Endothelial cell of umbilical vein (primary cell): ENCODE results near the gene YDJC. TPM values are rescaled to one million over a fixed set of nuclear protein-coding genes. Genes with fewer than 3 reads are reported as not detected.

Experiments
- BruUV-seq: library from RNA; stranded (reverse); fragments of 400-500 nt; replicated peaks from 2 replicates; lab custom pipeline; 2021; lab: Mats Ljungman, UMichigan
- CTCF ChIA-PET: fragments of 300-600, 350-600 bp; sonication (Branson Sonifier 250); formaldehyde crosslinking; loops from one replicate; lab custom pipeline; 2021; ENCODE audit warnings: antibody characterized with exemption, inconsistent platforms; lab: Charles Lee
- POLR2A ChIA-PET: fragments of 300-600, 350-600 bp; sonication (Branson Sonifier 250); formaldehyde crosslinking; loops from one replicate; lab custom pipeline; 2021; ENCODE audit warnings: antibody characterized with exemption, inconsistent platforms; lab: Charles Lee
- DNase-seq: peaks from one replicate; pipeline ENCODE4 v3.0.0-alpha.2; 2011; ENCODE audit warnings: low read depth, low spot score
- FAIRE-seq: peaks from 2 replicates; lab custom pipeline; 2011; peaks lifted over from hg19 to GRCh38; lab: Jason Lieb, UNC
- H2AFZ ChIP-seq: 2 replicates; pipeline ENCODE4 v1.6.0; 2012; ENCODE audit warnings: low read depth, low read length, control low read depth, inconsistent platforms
- H3K27ac ChIP-seq: 2 replicates; pipeline ENCODE4 v1.5.1; 2011; ENCODE audit warnings: low read depth, mild to moderate bottlenecking, control low read depth, low read length, moderate library complexity; ENCODE audit not compliant: insufficient read depth
- H3K27me3 ChIP-seq, 2 experiments: 2 replicates each; pipeline versions ENCODE4 v1.6.0 to v1.6.1; 2011; ENCODE audit warnings: low read length in 2 of 2, mixed read lengths in 1 of 2; ENCODE audit not compliant: control insufficient read depth in 2 of 2, insufficient read depth in 2 of 2
- H3K36me3 ChIP-seq, 2 experiments: 2 replicates in 1 of 2; 3 replicates in 1 of 2; pipeline ENCODE4 v1.5.1; 2011; ENCODE audit warnings: low read length in 2 of 2, mild to moderate bottlenecking in 1 of 2, moderate library complexity in 1 of 2; ENCODE audit not compliant: control insufficient read depth in 2 of 2, insufficient read depth in 2 of 2; ENCODE audit errors: extremely low read depth in 1 of 2
- H3K4me1 ChIP-seq: 3 replicates; pipeline ENCODE4 v1.5.1; 2011; ENCODE audit warnings: mild to moderate bottlenecking, low read length; ENCODE audit not compliant: control insufficient read depth, insufficient read depth; ENCODE audit errors: extremely low read depth
- H3K4me2 ChIP-seq: 2 replicates; pipeline ENCODE4 v1.6.1; 2011; ENCODE audit warnings: low read length, control low read depth, mixed read lengths; ENCODE audit not compliant: insufficient read depth
- H3K4me3 ChIP-seq, 3 experiments: fragments of 200-600 bp in 1 of 3; sonication (generic), shearing (Covaris generic) in 1 of 3; replicated peaks in 1 of 3; 2 replicates each; pipeline ENCODE4 v1.5.1; 2011 to 2016; ENCODE audit warnings: control low read depth in 3 of 3, low read length in 3 of 3, mild to moderate bottlenecking in 2 of 3, inconsistent platforms in 1 of 3, low read depth in 1 of 3, moderate library complexity in 1 of 3; ENCODE audit not compliant: insufficient read depth in 1 of 3
- H3K79me2 ChIP-seq: 2 replicates; pipeline ENCODE4 v1.6.0; 2012; ENCODE audit warnings: low read length, inconsistent platforms; ENCODE audit not compliant: control insufficient read depth, insufficient read depth
- H3K9ac ChIP-seq: replicated peaks from 2 replicates; pipeline ENCODE3; 2011; ENCODE audit warnings: low read length, control low read depth; ENCODE audit not compliant: insufficient read depth; ENCODE audit errors: extremely low read depth
- H3K9me1 ChIP-seq: replicated peaks from 3 replicates; pipeline ENCODE4 v1.6.0; 2011; ENCODE audit warnings: mild to moderate bottlenecking, low read length; ENCODE audit not compliant: control insufficient read depth, insufficient read depth; ENCODE audit errors: extremely low read depth
- H3K9me3 ChIP-seq: replicated peaks from 2 replicates; pipeline ENCODE4 v1.5.1; 2012; ENCODE audit warnings: low read length, inconsistent platforms; ENCODE audit not compliant: control insufficient read depth, insufficient read depth
- H4K20me1 ChIP-seq: replicated peaks from 2 replicates; pipeline ENCODE3; 2011; ENCODE audit warnings: mild to moderate bottlenecking, low read length; ENCODE audit not compliant: control insufficient read depth, insufficient read depth; ENCODE audit errors: extremely low read depth
- EZH2 ChIP-seq: IDR thresholded peaks from 2 replicates; pipeline ENCODE4 v1.6.1; 2012; ENCODE audit warnings: borderline replicate concordance, low read depth, mild to moderate bottlenecking, moderate library complexity, low read length, inconsistent platforms; ENCODE audit not compliant: severe bottlenecking
- FOS ChIP-seq: IDR thresholded peaks from 2 replicates; pipeline ENCODE4 v1.6.1; 2011; ENCODE audit warnings: mild to moderate bottlenecking, low read length, moderate library complexity, borderline replicate concordance; ENCODE audit not compliant: insufficient read depth
- GATA2 ChIP-seq: IDR thresholded peaks from 2 replicates; pipeline ENCODE4 v1.7.0; 2011; ENCODE audit warnings: low read depth, mild to moderate bottlenecking, moderate library complexity, mixed read lengths, low read length; ENCODE audit not compliant: insufficient read length, insufficient read depth
- JUN ChIP-seq: IDR thresholded peaks from 2 replicates; pipeline ENCODE4 v1.6.1; 2011; ENCODE audit warnings: borderline replicate concordance, low read depth; ENCODE audit not compliant: insufficient read length, insufficient read depth
- MYC ChIP-seq: IDR thresholded peaks from one replicate; pipeline ENCODE4 v1.6.1; 2011; ENCODE audit warnings: mild to moderate bottlenecking, low read depth, low read length
- POLR2A ChIP-seq: IDR thresholded peaks from 2 replicates; pipeline ENCODE4 v1.6.1; 2012; ENCODE audit warnings: low read depth, mild to moderate bottlenecking, control low read depth, low read length
- POLR2AphosphoS5 ChIP-seq: IDR thresholded peaks from 2 replicates; pipeline ENCODE4 v1.6.1; 2012; ENCODE audit warnings: low read depth, mild to moderate bottlenecking, control low read depth, low read length, moderate library complexity; ENCODE audit not compliant: insufficient read depth
- dilution Hi-C: fragments of 300-500 bp; cut with MboI; formaldehyde crosslinking; loops from one replicate; pipeline ENCODE4 v1.15.0; 2019; ENCODE audit warnings: low sequenced_read_pairs; ENCODE audit not compliant: extremely low pct_ligation_motif_present
- intact Hi-C: fragments of 100-400 bp; cut with micrococcal nuclease; formaldehyde crosslinking; loops from one replicate; pipeline ENCODE4 v1.10.0; 2022
- polyA plus RNA-seq, 4 experiments: library from polyadenylated mRNA; depleted of rRNA in 3 of 4; stranded (reverse) in 3 of 4; unstranded in 1 of 4; fragments of >200 nt; gene quantifications; 2 replicates each; pipeline versions ENCODE4 v1.2.1 to v1.2.3, GENCODE V29; 2011 to 2012; ENCODE audit warnings: missing spikeins in 1 of 4
- total RNA-seq: library from RNA; stranded (reverse); gene quantifications from 2 replicates; pipeline ENCODE4 v1.2.3, GENCODE V29; 2021
- TF ChIP-seq, protein P1 (sequence below): IDR thresholded peaks from 2 replicates; pipeline ENCODE4 v1.6.1; 2011; ENCODE audit not compliant: insufficient read depth, insufficient read length
- TF ChIP-seq, protein P2 (sequence below), 2 donors: IDR thresholded peaks; 1 replicate in 1 of 2; 2 replicates in 1 of 2; pipeline ENCODE4 v1.5.1; 2011; ENCODE audit warnings: low read length in 2 of 2, mild to moderate bottlenecking in 2 of 2, moderate library complexity in 2 of 2, control low read depth in 1 of 2, inconsistent platforms in 1 of 2, low read depth in 1 of 2; ENCODE audit not compliant: insufficient read depth in 1 of 2; ENCODE audit errors: extremely low read depth in 1 of 2

Gene YDJC
- total and polyA plus RNA-seq, 2 donors (not counting 3 experiments of a cell fraction or from before 2014, with no cell fraction given): 27.2 to 29.9 TPM

DNA sequence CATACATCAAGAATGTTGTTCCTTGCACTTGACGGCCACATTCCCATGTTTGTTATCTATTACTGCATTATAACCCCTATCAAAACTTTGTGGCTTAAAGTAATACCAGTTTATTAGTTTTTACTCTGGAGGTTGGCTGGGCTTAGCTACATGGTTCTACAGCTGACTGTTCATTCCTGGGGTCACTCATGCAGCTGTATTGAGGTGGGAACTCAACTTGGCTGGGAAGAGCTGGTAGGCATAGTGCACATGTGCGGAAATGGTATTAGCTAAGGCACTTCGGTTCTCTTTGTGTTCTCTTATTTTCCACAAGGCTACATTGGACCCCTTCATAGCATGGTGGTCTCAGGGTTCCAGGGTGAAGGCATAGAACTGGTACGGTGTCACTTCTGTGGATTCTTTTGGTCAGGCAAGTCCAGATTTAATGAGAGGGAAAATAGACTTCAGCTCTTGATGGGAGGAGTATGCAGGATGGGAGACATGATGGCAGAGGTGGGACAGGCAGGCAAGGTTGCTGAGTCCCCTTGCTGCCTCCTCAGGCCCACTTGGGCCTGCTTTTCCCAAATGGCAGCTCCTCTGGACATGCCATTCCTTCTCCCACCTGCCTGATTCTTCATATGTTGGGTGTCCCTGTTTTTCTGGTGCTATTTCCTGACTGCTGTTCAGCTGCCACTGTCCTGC is 16.1 kb downstream of the YDJC start:
- Histone ChIP-seq H3K79me2 (peaks cover 76% of the 10 kb centered on the region), H3K9me3 (no peaks in the 10 kb centered on the region), H3K4me3 (no peak overlapping the region), H4K20me1 (peaks cover 6% of the 10 kb centered on the region), H3K27me3 (no peaks in the 10 kb centered on the region), H3K9ac (no peak overlapping the region), H2AFZ (no peak overlapping the region), H3K4me2 (no peak overlapping the region), H3K27ac (no peak overlapping the region), H3K36me3 (peaks cover 9 to 22% of the 10 kb centered on the region in 2 experiments), H3K4me1 (no peaks in the 10 kb centered on the region), H3K9me1 (no peaks in the 10 kb centered on the region)
- ChIA-PET POLR2A (no interaction called here), CTCF (interaction anchor here (1.2 to 2.5 kb wide), 3 partner anchors 28 to 35 kb away, joined by 3 to 11 read pairs (median 4); partner anchors contain the start of gene SDF2L1)
- TF ChIP-seq, protein P1, sequence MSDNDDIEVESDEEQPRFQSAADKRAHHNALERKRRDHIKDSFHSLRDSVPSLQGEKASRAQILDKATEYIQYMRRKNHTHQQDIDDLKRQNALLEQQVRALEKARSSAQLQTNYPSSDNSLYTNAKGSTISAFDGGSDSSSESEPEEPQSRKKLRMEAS: no peak
- no peak for TF ChIP-seq POLR2AphosphoS5
- TF ChIP-seq EZH2: no peak
- TF ChIP-seq JUN: no peak
- TF ChIP-seq, protein P2, sequence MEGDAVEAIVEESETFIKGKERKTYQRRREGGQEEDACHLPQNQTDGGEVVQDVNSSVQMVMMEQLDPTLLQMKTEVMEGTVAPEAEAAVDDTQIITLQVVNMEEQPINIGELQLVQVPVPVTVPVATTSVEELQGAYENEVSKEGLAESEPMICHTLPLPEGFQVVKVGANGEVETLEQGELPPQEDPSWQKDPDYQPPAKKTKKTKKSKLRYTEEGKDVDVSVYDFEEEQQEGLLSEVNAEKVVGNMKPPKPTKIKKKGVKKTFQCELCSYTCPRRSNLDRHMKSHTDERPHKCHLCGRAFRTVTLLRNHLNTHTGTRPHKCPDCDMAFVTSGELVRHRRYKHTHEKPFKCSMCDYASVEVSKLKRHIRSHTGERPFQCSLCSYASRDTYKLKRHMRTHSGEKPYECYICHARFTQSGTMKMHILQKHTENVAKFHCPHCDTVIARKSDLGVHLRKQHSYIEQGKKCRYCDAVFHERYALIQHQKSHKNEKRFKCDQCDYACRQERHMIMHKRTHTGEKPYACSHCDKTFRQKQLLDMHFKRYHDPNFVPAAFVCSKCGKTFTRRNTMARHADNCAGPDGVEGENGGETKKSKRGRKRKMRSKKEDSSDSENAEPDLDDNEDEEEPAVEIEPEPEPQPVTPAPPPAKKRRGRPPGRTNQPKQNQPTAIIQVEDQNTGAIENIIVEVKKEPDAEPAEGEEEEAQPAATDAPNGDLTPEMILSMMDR (IDR thresholded peaks at IDR 0.05; ENCODE audit: extremely low read depth in 1 of 2, insufficient read depth in 1 of 2, low read depth in 1 of 2, low read length in 2 of 2): no peak
- TF ChIP-seq GATA2: no peak
- no peak for TF ChIP-seq POLR2A
- no peak for TF ChIP-seq MYC
- no peak for TF ChIP-seq FOS
- no TSS peak for BruUV-seq
- FAIRE-seq: no peak
- dilution Hi-C loops (no loop called here), intact Hi-C loops (no loop called here)
- no peak for DNase-seq
